ENCODE results near the gene IRX3.

Gene IRX3

DNA sequence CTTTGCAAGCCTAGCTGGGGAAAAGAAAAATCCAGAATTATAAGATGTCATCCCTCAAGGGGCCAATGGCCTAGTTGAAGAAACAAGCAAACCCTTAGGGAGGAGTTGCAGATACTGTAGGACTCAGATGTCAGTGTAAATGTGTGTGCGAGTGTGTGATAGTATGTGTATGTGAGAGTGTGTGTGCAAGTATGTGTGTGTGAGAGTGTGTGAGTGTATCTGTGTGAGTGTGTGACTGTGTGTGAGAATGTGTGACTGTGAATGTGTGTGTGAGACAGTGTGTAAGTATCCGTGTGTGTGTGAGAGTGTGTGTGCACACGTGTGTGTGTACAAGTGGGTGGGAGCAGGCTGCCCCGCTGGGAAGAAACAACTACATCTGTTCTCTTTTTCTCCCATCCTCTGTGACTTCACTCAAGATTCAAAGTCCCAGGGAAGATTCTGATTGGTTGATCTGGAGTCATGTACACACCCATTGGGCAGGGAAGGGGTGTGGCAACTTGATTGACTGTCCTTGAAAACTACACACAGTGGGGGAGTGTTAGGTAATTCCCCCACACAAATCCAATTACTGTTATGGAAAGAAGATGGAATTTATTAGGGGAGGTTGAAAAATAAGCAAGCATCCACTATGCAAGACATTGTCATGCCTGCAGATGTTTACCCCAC is 40.7 kb downstream of the IRX3 start:
- H3K4me3 ChIP-seq (ENCODE audit: control insufficient read depth, low read depth, low read length): no peak overlapping the region
- TF ChIP-seq, protein P1, sequence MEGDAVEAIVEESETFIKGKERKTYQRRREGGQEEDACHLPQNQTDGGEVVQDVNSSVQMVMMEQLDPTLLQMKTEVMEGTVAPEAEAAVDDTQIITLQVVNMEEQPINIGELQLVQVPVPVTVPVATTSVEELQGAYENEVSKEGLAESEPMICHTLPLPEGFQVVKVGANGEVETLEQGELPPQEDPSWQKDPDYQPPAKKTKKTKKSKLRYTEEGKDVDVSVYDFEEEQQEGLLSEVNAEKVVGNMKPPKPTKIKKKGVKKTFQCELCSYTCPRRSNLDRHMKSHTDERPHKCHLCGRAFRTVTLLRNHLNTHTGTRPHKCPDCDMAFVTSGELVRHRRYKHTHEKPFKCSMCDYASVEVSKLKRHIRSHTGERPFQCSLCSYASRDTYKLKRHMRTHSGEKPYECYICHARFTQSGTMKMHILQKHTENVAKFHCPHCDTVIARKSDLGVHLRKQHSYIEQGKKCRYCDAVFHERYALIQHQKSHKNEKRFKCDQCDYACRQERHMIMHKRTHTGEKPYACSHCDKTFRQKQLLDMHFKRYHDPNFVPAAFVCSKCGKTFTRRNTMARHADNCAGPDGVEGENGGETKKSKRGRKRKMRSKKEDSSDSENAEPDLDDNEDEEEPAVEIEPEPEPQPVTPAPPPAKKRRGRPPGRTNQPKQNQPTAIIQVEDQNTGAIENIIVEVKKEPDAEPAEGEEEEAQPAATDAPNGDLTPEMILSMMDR (IDR thresholded peaks at IDR 0.05; ENCODE audit: control insufficient read depth, insufficient read depth, low read depth, low read length, missing control alignments): no peak
- no peak for DNase-seq (ENCODE audit: low read depth)

DNA sequence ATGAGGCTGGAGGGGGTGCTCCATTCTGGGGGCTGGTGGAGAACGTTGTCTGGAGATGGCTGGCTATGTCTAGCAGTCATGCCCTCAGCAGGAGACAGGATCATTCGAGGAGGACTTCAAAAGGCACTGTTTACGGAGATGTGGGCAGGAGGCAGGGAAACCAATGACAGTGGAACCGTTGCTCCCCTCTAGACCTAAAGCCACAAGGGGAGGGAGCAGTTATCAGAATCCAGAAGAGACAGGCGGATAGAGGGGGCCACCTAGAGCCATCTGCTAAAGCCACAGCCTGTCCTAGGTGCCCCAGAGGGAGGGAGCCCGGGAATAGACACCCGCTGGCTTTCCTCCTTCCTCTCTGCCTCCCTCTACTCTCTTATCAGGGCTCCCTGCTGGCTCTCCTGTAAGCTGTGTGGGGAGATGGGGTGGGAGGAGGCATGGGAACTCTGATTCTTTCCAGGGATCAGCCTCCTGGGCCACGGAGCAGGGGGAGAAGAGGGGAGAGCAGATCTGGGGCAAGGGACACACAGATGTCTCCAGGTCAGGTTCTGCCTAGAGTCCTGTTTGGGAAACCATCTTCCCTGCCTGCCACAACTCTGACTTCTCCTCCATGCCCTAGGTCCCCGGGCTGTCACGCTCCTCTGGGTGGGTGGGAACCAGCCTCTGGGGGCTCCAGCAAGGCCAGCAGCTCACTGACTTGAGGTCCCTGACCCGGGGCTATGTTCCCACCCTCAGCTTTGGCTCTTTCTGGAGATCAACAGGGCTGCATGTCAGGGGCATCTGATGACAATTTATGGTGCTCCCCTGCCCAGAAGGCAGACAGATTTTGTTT is 42.3 kb downstream of the IRX3 start:
- no peak for DNase-seq (ENCODE audit: low read depth)
- TF ChIP-seq, protein P1 (IDR thresholded peaks at IDR 0.05; ENCODE audit: control insufficient read depth, insufficient read depth, low read depth, low read length, missing control alignments): no peak
- no peak overlapping the region for H3K4me3 ChIP-seq (ENCODE audit: control insufficient read depth, low read depth, low read length)

DNA sequence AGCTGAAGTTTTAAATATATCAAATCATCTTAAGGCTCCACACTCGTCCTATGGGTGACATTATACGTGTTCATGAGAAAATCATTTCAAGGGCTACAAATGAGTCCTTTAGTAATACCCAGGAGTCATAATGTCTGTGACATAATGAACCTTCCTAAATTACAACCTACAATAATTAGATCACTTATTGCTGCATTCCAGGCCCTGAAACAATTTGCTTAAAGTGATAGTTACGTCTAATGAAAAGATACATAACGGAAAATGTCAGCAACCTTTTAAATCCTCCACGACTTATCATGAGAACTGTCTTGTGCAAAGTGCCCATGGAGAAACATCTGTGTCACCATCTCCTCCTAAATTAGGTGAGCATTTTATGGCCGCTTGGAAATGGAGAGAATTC is 43.4 kb downstream of the IRX3 start:
- TF ChIP-seq, protein P1 (IDR thresholded peaks at IDR 0.05; ENCODE audit: control insufficient read depth, insufficient read depth, low read depth, low read length, missing control alignments): no peak
- no peak overlapping the region for H3K4me3 ChIP-seq (ENCODE audit: control insufficient read depth, low read depth, low read length)
- no peak for DNase-seq (ENCODE audit: low read depth)

DNA sequence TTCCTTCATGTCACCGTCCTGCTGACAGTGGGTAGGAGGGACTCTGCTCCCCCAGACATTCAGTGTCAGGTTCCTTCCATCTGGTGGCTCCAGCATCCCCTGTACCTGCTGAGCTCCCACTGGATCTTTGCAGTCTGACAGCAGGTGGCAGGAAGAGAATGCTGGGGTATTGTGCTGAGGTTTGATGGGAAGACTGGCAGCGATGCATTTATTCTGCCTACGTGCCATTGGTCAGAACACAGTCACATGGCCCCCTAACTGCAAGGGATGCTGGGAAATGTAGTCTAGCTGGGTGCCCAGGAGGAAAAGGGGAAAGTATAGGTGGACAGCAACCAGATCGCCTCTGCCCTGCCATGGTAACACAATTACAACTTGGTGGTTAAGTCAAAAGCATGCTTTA is 44.4 kb downstream of the IRX3 start:
- DNase-seq (ENCODE audit: low read depth): no peak

DNA sequence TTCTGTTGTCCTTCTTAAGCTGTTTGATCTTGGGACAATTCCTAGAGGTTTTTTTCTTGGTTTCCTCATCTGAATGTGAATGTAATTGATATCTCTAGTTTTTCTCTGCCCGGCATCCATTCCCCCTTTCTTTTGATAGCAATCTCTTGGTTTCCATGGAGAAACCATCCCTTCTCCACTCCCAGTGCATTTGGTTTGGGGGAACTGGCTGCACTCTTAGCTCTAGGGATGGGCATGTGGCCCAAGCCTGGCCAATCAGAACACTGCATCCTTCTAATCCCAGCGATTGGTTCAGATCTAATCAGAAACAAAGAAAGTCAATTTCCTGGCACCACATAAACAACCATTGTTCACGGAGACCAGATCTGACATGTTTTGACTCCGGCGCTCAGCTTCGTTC is 45.1 kb downstream of the IRX3 start:
- H3K4me3 ChIP-seq (ENCODE audit: control insufficient read depth, low read depth, low read length): no peak overlapping the region
- TF ChIP-seq, protein P1 (IDR thresholded peaks at IDR 0.05; ENCODE audit: control insufficient read depth, insufficient read depth, low read depth, low read length, missing control alignments): no peak
- DNase-seq (ENCODE audit: low read depth): no peak

More for the DNA sequence above, 44.4 kb downstream of the IRX3 start:
- no peak overlapping the region for H3K4me3 ChIP-seq (ENCODE audit: control insufficient read depth, low read depth, low read length)
- TF ChIP-seq, protein P1 (IDR thresholded peaks at IDR 0.05; ENCODE audit: control insufficient read depth, insufficient read depth, low read depth, low read length, missing control alignments): no peak

DNA sequence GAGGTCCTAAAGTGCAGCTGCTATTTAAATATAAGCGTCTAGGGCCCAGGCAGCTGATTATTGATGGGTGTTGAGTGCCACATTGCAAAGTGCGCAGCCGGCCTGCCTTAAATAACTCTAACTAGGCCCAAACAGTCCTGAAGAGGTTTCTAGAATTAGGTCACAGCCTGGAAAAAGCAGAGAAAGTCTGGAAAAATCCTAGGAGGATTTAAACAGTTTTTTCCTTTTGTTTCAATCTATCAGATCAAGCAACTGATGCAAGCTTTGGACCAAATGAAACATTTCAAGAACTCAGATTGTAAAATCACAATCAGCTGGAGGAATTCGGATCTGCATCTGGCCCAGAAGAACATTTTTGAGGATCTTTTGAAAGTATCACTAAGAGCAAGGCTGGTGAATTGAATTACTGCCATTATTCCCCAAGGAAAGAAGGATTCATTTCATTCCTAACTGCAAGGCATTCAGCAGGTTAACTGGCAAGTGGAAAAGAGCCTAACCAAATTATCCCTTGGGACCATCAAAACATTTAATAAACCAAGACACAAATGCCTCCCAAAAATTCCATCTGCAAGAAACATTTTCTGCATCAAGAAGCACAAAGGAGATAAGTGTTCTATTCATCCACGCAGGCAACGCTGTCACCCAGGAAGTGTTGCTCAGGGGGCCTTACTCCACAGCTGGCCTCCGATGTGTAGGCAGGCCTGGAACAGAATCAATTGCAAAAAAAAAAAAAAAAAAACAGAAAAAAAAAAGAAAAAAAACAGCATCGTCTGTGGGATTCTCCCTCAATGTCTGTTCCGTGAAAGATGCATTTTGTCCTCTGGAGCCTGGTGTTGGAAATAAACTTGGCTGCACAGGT is 46.1 kb downstream of the IRX3 start:
- TF ChIP-seq, protein P1 (IDR thresholded peaks at IDR 0.05; ENCODE audit: control insufficient read depth, insufficient read depth, low read depth, low read length, missing control alignments): no peak
- H3K4me3 ChIP-seq (ENCODE audit: control insufficient read depth, low read depth, low read length): no peak overlapping the region
- DNase-seq (ENCODE audit: low read depth): peak; percentile 34
